OCI-LY3 (cell line): Measurements from ENCODE around the gene INSIG2.

ENCODE experiments used
- EZH2phosphoT487 ChIP-seq: fragments of 200-600 bp; shearing (Covaris generic); IDR thresholded peaks from 2 replicates; pipeline ENCODE4 v1.6.1; 2018; ENCODE audit warnings: antibody characterized with exemption, mixed run types, low read depth
- TF ChIP-seq, protein P1 (sequence below): fragments of 200-600, 300-600 bp; sonication (generic); IDR thresholded peaks from 2 replicates; pipeline ENCODE4 v1.5.1; 2014; ENCODE audit warnings: antibody characterized with exemption, low read length, low read depth

DNA sequence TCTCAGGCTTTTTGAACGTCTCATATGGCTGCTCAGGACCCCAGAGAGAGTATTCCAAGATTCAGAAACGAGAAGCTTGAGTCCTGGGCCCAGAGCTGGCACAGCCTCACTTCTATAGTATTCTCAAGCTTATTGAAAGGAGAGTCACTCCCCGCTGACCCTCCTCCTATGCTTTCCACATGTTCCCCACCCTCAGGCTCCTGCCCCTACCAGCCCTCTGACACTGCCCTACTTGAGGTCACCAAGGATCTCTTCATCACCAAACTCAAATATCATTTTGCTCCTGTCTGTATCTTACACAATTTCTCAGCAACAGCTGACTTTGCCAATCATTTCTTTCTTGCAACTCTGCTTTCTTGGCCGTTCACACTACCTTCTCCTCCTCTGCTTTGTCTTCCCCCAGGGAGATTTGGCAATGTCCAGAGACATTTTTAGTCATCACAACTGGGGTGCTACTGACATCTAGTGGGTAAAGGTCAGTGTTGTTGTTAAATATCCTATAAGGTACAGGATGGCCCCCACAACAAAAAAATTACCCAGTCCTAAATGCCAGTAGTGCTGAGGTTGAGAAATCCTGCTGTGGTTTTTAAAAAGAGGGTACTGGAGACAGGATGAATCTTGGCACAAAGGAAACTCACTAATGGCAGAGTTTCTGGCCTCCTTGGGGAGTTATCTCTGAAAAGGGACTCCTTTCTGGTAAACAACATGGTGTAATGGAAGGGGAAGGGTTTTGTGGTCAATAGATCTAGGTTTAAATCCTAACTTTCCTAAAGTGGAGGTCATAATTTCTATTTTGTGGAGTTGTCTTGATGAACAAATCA lies 26.9 kb upstream of the INSIG2 start:
- TF ChIP-seq, protein P1, sequence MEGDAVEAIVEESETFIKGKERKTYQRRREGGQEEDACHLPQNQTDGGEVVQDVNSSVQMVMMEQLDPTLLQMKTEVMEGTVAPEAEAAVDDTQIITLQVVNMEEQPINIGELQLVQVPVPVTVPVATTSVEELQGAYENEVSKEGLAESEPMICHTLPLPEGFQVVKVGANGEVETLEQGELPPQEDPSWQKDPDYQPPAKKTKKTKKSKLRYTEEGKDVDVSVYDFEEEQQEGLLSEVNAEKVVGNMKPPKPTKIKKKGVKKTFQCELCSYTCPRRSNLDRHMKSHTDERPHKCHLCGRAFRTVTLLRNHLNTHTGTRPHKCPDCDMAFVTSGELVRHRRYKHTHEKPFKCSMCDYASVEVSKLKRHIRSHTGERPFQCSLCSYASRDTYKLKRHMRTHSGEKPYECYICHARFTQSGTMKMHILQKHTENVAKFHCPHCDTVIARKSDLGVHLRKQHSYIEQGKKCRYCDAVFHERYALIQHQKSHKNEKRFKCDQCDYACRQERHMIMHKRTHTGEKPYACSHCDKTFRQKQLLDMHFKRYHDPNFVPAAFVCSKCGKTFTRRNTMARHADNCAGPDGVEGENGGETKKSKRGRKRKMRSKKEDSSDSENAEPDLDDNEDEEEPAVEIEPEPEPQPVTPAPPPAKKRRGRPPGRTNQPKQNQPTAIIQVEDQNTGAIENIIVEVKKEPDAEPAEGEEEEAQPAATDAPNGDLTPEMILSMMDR = peak; percentile 82
- TF ChIP-seq EZH2phosphoT487 = no peak
